Fibroblast of lung (primary cell): ENCODE data around the gene AJUBA. TPM values are rescaled to one million over a fixed set of nuclear protein-coding genes. Genes with fewer than 3 reads are reported as not detected.

Source experiments
- DNase-seq, 2 donors: peaks; one replicate each; pipeline versions ENCODE4 v3.0.0 to v3.0.0-alpha.2; 2010; ENCODE audit warnings: low read depth in 2 of 2
- H2AFZ ChIP-seq: 2 replicates; pipeline ENCODE4 v1.5.1; 2012; ENCODE audit warnings: low read length, control low read depth, inconsistent platforms
- H3K27ac ChIP-seq: 2 replicates; pipeline ENCODE4 v1.5.1; 2011; ENCODE audit warnings: low read length, control low read depth; ENCODE audit not compliant: insufficient read depth
- H3K27me3 ChIP-seq: 2 replicates; pipeline ENCODE4 v1.5.1; 2011; ENCODE audit warnings: mild to moderate bottlenecking, low read length; ENCODE audit not compliant: control insufficient read depth, insufficient read depth
- H3K36me3 ChIP-seq: 2 replicates; pipeline ENCODE4 v1.5.1; 2011; ENCODE audit warnings: low read length; ENCODE audit not compliant: control insufficient read depth, insufficient read depth
- H3K4me1 ChIP-seq: 2 replicates; pipeline ENCODE4 v1.5.1; 2011; ENCODE audit warnings: low read length; ENCODE audit not compliant: control insufficient read depth, insufficient read depth; ENCODE audit errors: extremely low read depth
- H3K4me2 ChIP-seq: 2 replicates; pipeline ENCODE4 v1.5.1; 2011; ENCODE audit warnings: low read length, control low read depth; ENCODE audit not compliant: insufficient read depth; ENCODE audit errors: extremely low read depth
- H3K4me3 ChIP-seq, 4 experiments: fragments of 200-600 bp in 1 of 4; sonication (generic) in 1 of 4; replicated peaks in 1 of 4; 2 replicates each; pipeline ENCODE4 v1.5.1; 2011 to 2016; ENCODE audit warnings: low read length in 4 of 4, low read depth in 3 of 4, mild to moderate bottlenecking in 3 of 4, control low read depth in 2 of 4, inconsistent platforms in 1 of 4, mixed read lengths in 1 of 4; ENCODE audit not compliant: insufficient read depth in 1 of 4; ENCODE audit errors: control extremely low read depth in 1 of 4
- H3K79me2 ChIP-seq: 2 replicates; pipeline ENCODE4 v1.5.1; 2012; ENCODE audit warnings: mild to moderate bottlenecking, low read length, inconsistent platforms; ENCODE audit not compliant: control insufficient read depth, insufficient read depth
- H3K9ac ChIP-seq: 2 replicates; pipeline ENCODE4 v1.5.1; 2011; ENCODE audit warnings: mild to moderate bottlenecking, low read length, control low read depth; ENCODE audit not compliant: insufficient read depth
- H3K9me3 ChIP-seq: 2 replicates; pipeline ENCODE4 v1.5.1; 2012; ENCODE audit warnings: low read depth, low read length; ENCODE audit not compliant: control insufficient read depth, insufficient read depth
- H4K20me1 ChIP-seq: 2 replicates; pipeline ENCODE4 v1.5.1; 2011; ENCODE audit warnings: low read length; ENCODE audit not compliant: control insufficient read depth, insufficient read depth; ENCODE audit errors: extremely low read depth
- CTCF ChIP-seq, 2 donors: IDR thresholded peaks in 1 of 2; conservative IDR thresholded peaks in 1 of 2; 1 replicate in 1 of 2; 2 replicates in 1 of 2; pipeline ENCODE4 v1.5.1; 2011 to 2012; ENCODE audit warnings: low read length in 2 of 2, control low read depth in 1 of 2, inconsistent platforms in 1 of 2, low read depth in 1 of 2, mild to moderate bottlenecking in 1 of 2
- EZH2 ChIP-seq: IDR thresholded peaks from 2 replicates; pipeline ENCODE4 v1.5.1; 2012; ENCODE audit warnings: low read length, control low read depth, mild to moderate bottlenecking; ENCODE audit errors: missing control alignments
- polyA plus RNA-seq, 2 donors: library from polyadenylated mRNA; depleted of rRNA in 1 of 2; stranded (reverse) in 1 of 2; unstranded in 1 of 2; fragments of >200 nt; gene quantifications; 2 replicates each; pipeline ENCODE4 v1.2.1, GENCODE V29; 2011 to 2012; ENCODE audit warnings: missing spikeins in 1 of 2
- total RNA-seq: library from RNA; depleted of rRNA; stranded (reverse); fragments of >200 nt; gene quantifications from 2 replicates; pipeline ENCODE4 v1.2.1, GENCODE V29; 2014

AJUBA gene
- total and polyA plus RNA-seq, 2 donors (not counting 1 experiment from before 2014, with no cell fraction given) = 41.3 to 84.9 TPM

GRCh38 chr14:23025151-23025814 lies 42.9 kb upstream of the AJUBA start:
- TF ChIP-seq CTCF (conservative IDR thresholded peaks at IDR 0.05 in 1 of 2, IDR thresholded peaks at IDR 0.05 in 1 of 2; ENCODE audit: low read depth in 1 of 2, low read length in 2 of 2) (no peak), EZH2 (no peak)
- Histone ChIP-seq H2AFZ (no peak overlapping the region), H3K4me3 (no peak overlapping the region), H3K4me2 (no peak overlapping the region), H3K79me2 (peaks cover 2% of the 10 kb centered on the region), H3K4me1 (no peaks in the 10 kb centered on the region), H4K20me1 (no peaks in the 10 kb centered on the region), H3K9ac (no peak overlapping the region), H3K9me3 (no peaks in the 10 kb centered on the region), H3K36me3 (peaks cover 3% of the 10 kb centered on the region), H3K27me3 (no peaks in the 10 kb centered on the region), H3K27ac (no peak overlapping the region)
- peak in 1 of 2 donors; percentile 14 for DNase-seq

GRCh38 chr14:23024612-23025075 lies 42.3 kb upstream of the AJUBA start:
- no peak overlapping the region for H3K9ac ChIP-seq
- H3K4me3 ChIP-seq = no peak overlapping the region
- no peaks in the 10 kb centered on the region for H3K27me3 ChIP-seq
- no peaks in the 10 kb centered on the region for H4K20me1 ChIP-seq
- no peak overlapping the region for H3K4me2 ChIP-seq
- peaks cover 2% of the 10 kb centered on the region for H3K79me2 ChIP-seq
- TF ChIP-seq CTCF (conservative IDR thresholded peaks at IDR 0.05 in 1 of 2, IDR thresholded peaks at IDR 0.05 in 1 of 2; ENCODE audit: low read depth in 1 of 2, low read length in 2 of 2) = no peak
- TF ChIP-seq EZH2 = no peak
- H3K9me3 ChIP-seq = no peaks in the 10 kb centered on the region
- no peak for DNase-seq
- H2AFZ ChIP-seq = no peak overlapping the region
- no peak overlapping the region for H3K27ac ChIP-seq
- peaks cover 3% of the 10 kb centered on the region for H3K36me3 ChIP-seq
- H3K4me1 ChIP-seq = no peaks in the 10 kb centered on the region

GRCh38 chr14:23023795-23024152 lies 41.4 kb upstream of the AJUBA start:
- TF ChIP-seq EZH2 (no peak), CTCF (conservative IDR thresholded peaks at IDR 0.05 in 1 of 2, IDR thresholded peaks at IDR 0.05 in 1 of 2; ENCODE audit: low read depth in 1 of 2, low read length in 2 of 2) (no peak)
- H3K4me3 ChIP-seq = no peak overlapping the region
- no peak for DNase-seq
- H3K79me2 ChIP-seq = no peaks in the 10 kb centered on the region
- no peaks in the 10 kb centered on the region for H3K4me1 ChIP-seq
- H3K9me3 ChIP-seq = no peaks in the 10 kb centered on the region
- H4K20me1 ChIP-seq = no peaks in the 10 kb centered on the region
- H3K4me2 ChIP-seq = no peak overlapping the region
- no peak overlapping the region for H2AFZ ChIP-seq
- no peak overlapping the region for H3K9ac ChIP-seq
- H3K27me3 ChIP-seq = no peaks in the 10 kb centered on the region
- H3K27ac ChIP-seq = no peak overlapping the region
- H3K36me3 ChIP-seq = peaks cover 3% of the 10 kb centered on the region
